Adipose tissue (tissue), 3 donors: ENCODE results near the gene ARSJ. TPM values are rescaled to one million over a fixed set of nuclear protein-coding genes. Genes with fewer than 3 reads are reported as not detected.
"Not testable (repeated sequence)": the region's sequence is repeated elsewhere in the genome, so short reads cannot be mapped to it uniquely, and the experiment has no call there.

Source experiments
- H3K27ac ChIP-seq: one replicate; pipeline ENCODE4 v1.5.1; 2013; ENCODE audit warnings: low read depth, low read length
- WGBS, 3 donors: extraction: QIAGEN DNeasy Blood & Tissue Kit; methylation state at CpG; one replicate each; pipeline ENCODE4 v1.1.7; 2013; 5-methylcytosine and 5-hydroxymethylcytosine counted together
- polyA plus RNA-seq, 3 donors: library from polyadenylated mRNA; stranded (reverse); fragments of 200-250 nt; gene quantifications; one replicate each; pipeline ENCODE4 v1.2.3, GENCODE V29; 2013
- donor health status: healthy with polysubstance abuse.
- donor health status: Bipolar disorder and iron deficiency.
- donor health status: healthy.

The ARSJ gene
- polyA plus RNA-seq, 3 donors: 0.77 to 2.2 (median 1.4) TPM

- WGBS, 3 donors: 76 to 82% (median 81%) methylated on average over 3 of the region's 3 CpGs
- no peak overlapping the region for H3K27ac ChIP-seq
Observed at GRCh38 chr4:113962719-113963265, 16.7 kb downstream of the ARSJ start.

- no peak overlapping the region for H3K27ac ChIP-seq
- WGBS, 3 donors: 60 to 77% (median 74%) methylated on average over 2 of the region's 2 CpGs
Observed at GRCh38 chr4:113962016-113962347, 17.5 kb downstream of the ARSJ start.

GRCh38 chr4:113960684-113961321, 18.6 kb downstream of the ARSJ start:
- 73 to 78% (median 73%) methylated on average over 3 of the region's 3 CpGs for WGBS, 3 donors
- no peak overlapping the region for H3K27ac ChIP-seq

GRCh38 chr4:113959539-113959937, 19.9 kb downstream of the ARSJ start:
- no peak overlapping the region for H3K27ac ChIP-seq

- H3K27ac ChIP-seq: no peak overlapping the region
- WGBS, 3 donors: 55 to 65% (median 60%) methylated on average over 8 of the region's 8 CpGs
Observed at GRCh38 chr4:113958766-113959538, 20.5 kb downstream of the ARSJ start.

- WGBS, 3 donors: 86 to 92% (median 91%) methylated on average over 3 of the region's 3 CpGs
- H3K27ac ChIP-seq: no peak overlapping the region
Observed at GRCh38 chr4:113957956-113958355, 21.5 kb downstream of the ARSJ start.

- WGBS, 3 donors: 82 to 90% (median 85%) methylated on average over 3 of the region's 3 CpGs
- no peak overlapping the region for H3K27ac ChIP-seq
Observed at GRCh38 chr4:113955948-113956347, 23.5 kb downstream of the ARSJ start.

GRCh38 chr4:113955411-113955810, 24.0 kb downstream of the ARSJ start:
- no peak overlapping the region for H3K27ac ChIP-seq
- WGBS, 3 donors: 84 to 95% (median 86%) methylated on average over 3 of the region's 3 CpGs

- no peak overlapping the region for H3K27ac ChIP-seq
- WGBS, 3 donors: 47 to 77% (median 47%) methylated on average over 1 of the region's 1 CpG
Observed at GRCh38 chr4:113953888-113954287, 25.6 kb downstream of the ARSJ start.

GRCh38 chr4:113952452-113953029, 26.9 kb downstream of the ARSJ start:
- WGBS, 3 donors: 36 to 50% (median 49%) methylated on average over 9 of the region's 9 CpGs
- no peak overlapping the region for H3K27ac ChIP-seq

- 37 to 59% (median 59%) methylated on average over 6 of the region's 6 CpGs for WGBS, 3 donors
Observed at GRCh38 chr4:113951263-113951662, 28.2 kb downstream of the ARSJ start.

GRCh38 chr4:113950207-113950606, 29.2 kb downstream of the ARSJ start:
- H3K27ac ChIP-seq: no peak overlapping the region

More at GRCh38 chr4:113951263-113951662, 28.2 kb downstream of the ARSJ start:
- H3K27ac ChIP-seq: no peak overlapping the region

- 90 to 94% (median 93%) methylated on average over 1 of the region's 1 CpG for WGBS, 3 donors
- no peak overlapping the region for H3K27ac ChIP-seq
Observed at GRCh38 chr4:113947484-113947883, 32.0 kb downstream of the ARSJ start.

GRCh38 chr4:113945906-113946305, 33.5 kb downstream of the ARSJ start:
- WGBS, 3 donors: 68 to 85% (median 84%) methylated on average over 1 of the region's 1 CpG

GRCh38 chr4:113943863-113944262, 35.6 kb downstream of the ARSJ start:
- H3K27ac ChIP-seq: no peak overlapping the region
- 48 to 57% (median 52%) methylated on average over 3 of the region's 3 CpGs for WGBS, 3 donors

More at GRCh38 chr4:113945906-113946305, 33.5 kb downstream of the ARSJ start:
- no peak overlapping the region for H3K27ac ChIP-seq

GRCh38 chr4:113943085-113943484, 36.4 kb downstream of the ARSJ start:
- WGBS, 3 donors: 43 to 98% (median 53%) methylated on average over 1 of the region's 1 CpG

GRCh38 chr4:113941836-113942235, 37.6 kb downstream of the ARSJ start:
- H3K27ac ChIP-seq: no peak overlapping the region
- 65 to 80% (median 69%) methylated on average over 1 of the region's 1 CpG for WGBS, 3 donors

More at GRCh38 chr4:113943085-113943484, 36.4 kb downstream of the ARSJ start:
- H3K27ac ChIP-seq: no peak overlapping the region

- WGBS, 3 donors: 93 to 97% (median 94%) methylated on average over 2 of the region's 2 CpGs
- not testable (repeated sequence) for H3K27ac ChIP-seq
Observed at GRCh38 chr4:113940103-113940502, 39.3 kb downstream of the ARSJ start.

- H3K27ac ChIP-seq: no peak overlapping the region
Observed at GRCh38 chr4:113935190-113935589, 44.3 kb downstream of the ARSJ start.
